Keratinocyte (primary cell): ENCODE data around the gene YIPF1.

Experiments used
- CTCF ChIP-seq, 3 experiments: IDR thresholded peaks in 1 of 3; conservative IDR thresholded peaks in 1 of 3; optimal IDR thresholded peaks in 1 of 3; 2 replicates in 2 of 3; 3 replicates in 1 of 3; pipeline versions ENCODE3 to v1.5.1; 2011; ENCODE audit warnings: low read length in 3 of 3, mild to moderate bottlenecking in 3 of 3, moderate library complexity in 2 of 3, control low read depth in 1 of 3, inconsistent platforms in 1 of 3; ENCODE audit not compliant: insufficient read depth in 2 of 3; ENCODE audit errors: extremely low read depth in 1 of 3
- EZH2 ChIP-seq: IDR thresholded peaks from one replicate; pipeline ENCODE4 v1.6.1; 2012; ENCODE audit warnings: inconsistent platforms, mild to moderate bottlenecking, low read length, moderate library complexity

GRCh38 chr1:53810007-53810406 lies 79.6 kb downstream of the YIPF1 start:
- no peak for TF ChIP-seq EZH2
- TF ChIP-seq CTCF (optimal IDR thresholded peaks at IDR 0.05 in 1 of 3, IDR thresholded peaks at IDR 0.05 in 1 of 3, conservative IDR thresholded peaks at IDR 0.05 in 1 of 3; ENCODE audit: extremely low read depth in 1 of 3, insufficient read depth in 2 of 3, low read length in 3 of 3): no peak
